Lower leg skin (tissue), 4 donors: ENCODE data around the gene EGLN2. TPM values are rescaled to one million over a fixed set of nuclear protein-coding genes. Genes with fewer than 3 reads are reported as not detected.
A peak's percentile ranks its signal among the peaks of the same experiment; 100 is the strongest.
"Not testable (repeated sequence)": the region's sequence is repeated elsewhere in the genome, so short reads cannot be mapped to it uniquely, and the experiment has no call there.

ENCODE experiments used
- DNase-seq, 2 donors: peaks; one replicate each; pipeline ENCODE4 v3.0.0-alpha.2; 2019; ENCODE audit warnings: low spot score in 2 of 2
- H3K4me3 ChIP-seq: fragments of 200-600 bp; sonication (generic); 2 replicates; pipeline ENCODE4 v1.5.1; 2017; ENCODE audit warnings: mild to moderate bottlenecking, low read depth; ENCODE audit not compliant: poor library complexity, severe bottlenecking
- CTCF ChIP-seq, 3 donors: fragments of 450-650 bp; IDR thresholded peaks; one replicate each; pipeline ENCODE4 v1.5.1; 2016; ENCODE audit warnings: antibody characterized with exemption in 3 of 3, mild to moderate bottlenecking in 3 of 3, moderate library complexity in 2 of 3
- POLR2A ChIP-seq, 2 donors: fragments of 450-650 bp; IDR thresholded peaks; one replicate each; pipeline ENCODE4 v1.6.1; 2016 to 2017; ENCODE audit warnings: antibody characterized with exemption in 2 of 2, mild to moderate bottlenecking in 1 of 2, moderate library complexity in 1 of 2
- WGBS, 2 donors: methylation state at CpG; one replicate each; pipeline ENCODE4 v1.1.5; 2018; 5-methylcytosine and 5-hydroxymethylcytosine counted together
- intact Hi-C: fragments of 100-400 bp; cut with DNase I; formaldehyde crosslinking; loops from one replicate; pipeline ENCODE4 v1.15.0; 2023; ENCODE audit warnings: low total_unique reads
- total RNA-seq, 4 donors: library from RNA; depleted of rRNA; stranded (reverse); fragments of >200 nt; gene quantifications; one replicate each; pipeline ENCODE4 v1.1.0, GENCODE V29; 2016

The EGLN2 gene
- total RNA-seq, 4 donors from 2014 or later = 34.4 to 52.8 (median 45.1) TPM

GRCh38 chr19:40822161-40822560 lies 23.2 kb downstream of the EGLN2 start:
- peak in 1 of 2 donors; percentile 77 for DNase-seq
- intact Hi-C loops = loop anchor here (5.0 kb wide), 1 partner anchor 160 kb away; no protein-coding TSS in a partner anchor
- no peak for TF ChIP-seq CTCF (IDR thresholded peaks at IDR 0.05)
- no peak for TF ChIP-seq POLR2A (IDR thresholded peaks at IDR 0.05)
- 89 to 94% methylated on average over 21 to 22 of the region's 22 CpGs for WGBS, 2 donors
- H3K4me3 ChIP-seq = no peak overlapping the region

DNA sequence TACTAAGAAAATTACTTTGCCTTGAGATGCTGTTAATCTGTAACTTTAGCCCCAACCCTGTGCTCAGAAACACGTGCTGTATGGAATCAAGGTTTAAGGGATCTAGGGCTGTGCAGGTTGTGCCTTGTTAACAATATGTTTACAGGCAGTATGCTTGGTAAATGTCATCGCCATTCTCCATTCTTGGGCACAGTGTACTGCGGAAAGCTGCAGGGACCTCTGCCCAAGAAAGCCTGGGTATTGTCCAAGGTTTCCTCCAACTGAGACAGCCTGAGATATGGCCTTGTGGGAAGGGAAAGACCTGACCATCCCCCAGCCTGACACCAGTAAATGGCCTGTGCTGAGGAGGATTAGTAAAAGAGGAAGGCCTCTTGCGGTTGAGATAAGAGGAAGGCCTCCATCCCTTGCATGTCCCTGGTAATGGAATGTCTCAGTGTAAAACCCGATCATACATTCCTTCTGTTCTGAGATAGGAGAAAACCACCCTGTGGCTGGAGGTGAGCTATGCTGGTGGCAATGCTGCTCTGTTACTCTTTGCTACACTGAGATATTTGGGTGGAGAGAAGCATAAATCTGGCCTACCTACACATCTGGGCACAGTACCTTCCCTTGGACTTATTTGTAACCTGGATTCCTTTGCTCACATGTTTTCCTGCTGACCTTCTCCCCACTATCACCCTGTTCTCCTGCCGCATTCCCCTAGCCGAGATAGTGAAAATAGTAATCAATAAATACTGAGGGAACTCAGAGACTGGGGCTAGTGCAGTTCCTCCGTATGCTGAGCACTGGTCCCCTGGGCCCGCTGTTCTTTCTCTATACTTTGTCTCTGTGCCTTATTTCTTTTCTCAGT lies 23.9 kb downstream of the EGLN2 start:
- intact Hi-C loops = loop anchor here (5.0 kb wide), 1 partner anchor 161 kb away; no protein-coding TSS in a partner anchor
- WGBS, 2 donors = 82 to 83% methylated on average over 9 of the region's 9 CpGs
- DNase-seq = peak in 1 of 2 donors; percentile 48
- H3K4me3 ChIP-seq = not testable (repeated sequence)

DNA sequence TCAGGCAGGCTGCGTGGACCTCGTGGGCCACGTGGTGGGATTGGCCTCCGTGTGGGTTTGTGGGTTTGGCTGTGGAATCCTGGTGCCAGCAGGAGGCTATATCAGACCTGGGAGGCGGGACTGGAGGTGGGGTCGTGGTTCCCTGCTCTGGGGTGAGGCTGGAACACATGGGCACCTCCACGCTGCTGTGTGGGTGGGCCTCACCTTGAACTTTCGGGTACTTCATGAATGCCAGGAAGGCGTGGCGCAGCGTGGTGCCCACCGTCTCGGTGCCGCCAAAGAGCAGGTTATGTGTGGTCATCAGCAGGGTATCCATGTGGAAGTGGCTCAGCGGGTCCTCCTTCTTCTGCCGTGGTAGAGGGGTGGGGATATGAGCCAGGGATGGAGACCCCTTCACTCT lies 25.9 kb downstream of the EGLN2 start:
- peak in 1 of 2 donors; percentile 78 for DNase-seq
- WGBS, 2 donors = 89% methylated on average over 16 of the region's 16 CpGs
- H3K4me3 ChIP-seq = not testable (repeated sequence)
- intact Hi-C loops = loop anchor here (5.0 kb wide), 1 partner anchor 163 kb away; no protein-coding TSS in a partner anchor

DNA sequence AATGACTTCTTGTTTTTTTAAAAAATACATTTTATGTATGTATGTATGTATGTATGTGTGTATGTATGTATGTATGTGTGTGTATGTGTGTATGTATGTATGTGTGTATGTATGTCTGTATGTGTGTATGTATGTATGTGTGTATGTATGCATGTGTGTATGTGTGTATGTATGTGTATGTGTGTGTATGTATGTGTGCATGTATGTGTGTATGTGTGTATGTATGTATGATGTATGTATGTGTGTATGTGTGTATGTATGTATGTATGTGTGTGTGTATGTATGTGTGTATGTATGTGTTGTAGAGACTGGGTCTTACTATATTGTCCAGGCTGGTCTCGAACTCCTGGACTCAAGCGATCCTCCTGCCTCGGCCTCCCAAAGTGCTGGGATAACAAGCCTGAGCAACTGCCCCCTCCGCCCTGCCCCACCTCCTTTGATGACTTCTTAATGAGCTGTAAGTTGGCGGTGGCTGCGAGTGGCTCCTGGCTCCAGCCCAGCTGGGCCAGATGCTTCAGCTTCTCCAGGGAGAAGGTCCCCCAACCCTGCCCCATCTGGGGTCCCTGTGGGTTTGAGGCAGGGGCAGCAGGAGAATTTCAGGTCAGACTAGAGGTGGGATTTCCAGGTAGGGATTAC lies 26.6 kb downstream of the EGLN2 start:
- 86% methylated on average over 3 of the region's 6 CpGs; no CpG with 5 or more reads in 1 of the 2 donors for WGBS, 2 donors
- peak in 1 of 2 donors; percentile 32 for DNase-seq
- intact Hi-C loops = not testable (repeated sequence)

DNA sequence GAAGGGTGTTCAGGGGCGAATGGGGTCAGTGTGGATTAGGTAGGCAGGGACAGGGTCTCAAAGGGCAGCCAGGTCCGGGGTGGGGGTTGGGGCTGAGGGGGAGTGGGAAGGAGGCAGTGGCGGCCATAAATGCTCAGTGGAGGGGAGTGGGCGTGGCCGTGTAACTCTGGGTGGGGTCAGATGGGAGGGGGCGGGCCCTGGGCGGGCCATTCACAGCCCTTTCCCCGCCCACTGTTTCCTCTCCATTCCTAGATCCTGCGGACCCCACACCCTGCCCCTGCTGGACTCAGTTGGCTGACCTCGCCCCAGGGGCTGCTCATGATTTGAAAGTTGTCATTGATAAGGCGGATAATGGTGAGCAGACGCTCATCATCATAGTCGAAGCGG lies 27.3 kb downstream of the EGLN2 start:
- WGBS, 2 donors = 86 to 93% methylated on average over 11 of the region's 14 CpGs
- H3K4me3 ChIP-seq, intact Hi-C loops: not testable (repeated sequence)
- peak in 1 of 2 donors; percentile 37 for DNase-seq

More for the DNA sequence above, 26.6 kb downstream of the EGLN2 start:
- H3K4me3 ChIP-seq = not testable (repeated sequence)

- 84% methylated on average over 29 of the region's 29 CpGs for WGBS, 2 donors
- DNase-seq = peak in 1 of 2 donors; percentile 76
- intact Hi-C loops, H3K4me3 ChIP-seq: not testable (repeated sequence)
Observed at GRCh38 chr19:40826699-40827385, 27.9 kb downstream of the EGLN2 start.

DNA sequence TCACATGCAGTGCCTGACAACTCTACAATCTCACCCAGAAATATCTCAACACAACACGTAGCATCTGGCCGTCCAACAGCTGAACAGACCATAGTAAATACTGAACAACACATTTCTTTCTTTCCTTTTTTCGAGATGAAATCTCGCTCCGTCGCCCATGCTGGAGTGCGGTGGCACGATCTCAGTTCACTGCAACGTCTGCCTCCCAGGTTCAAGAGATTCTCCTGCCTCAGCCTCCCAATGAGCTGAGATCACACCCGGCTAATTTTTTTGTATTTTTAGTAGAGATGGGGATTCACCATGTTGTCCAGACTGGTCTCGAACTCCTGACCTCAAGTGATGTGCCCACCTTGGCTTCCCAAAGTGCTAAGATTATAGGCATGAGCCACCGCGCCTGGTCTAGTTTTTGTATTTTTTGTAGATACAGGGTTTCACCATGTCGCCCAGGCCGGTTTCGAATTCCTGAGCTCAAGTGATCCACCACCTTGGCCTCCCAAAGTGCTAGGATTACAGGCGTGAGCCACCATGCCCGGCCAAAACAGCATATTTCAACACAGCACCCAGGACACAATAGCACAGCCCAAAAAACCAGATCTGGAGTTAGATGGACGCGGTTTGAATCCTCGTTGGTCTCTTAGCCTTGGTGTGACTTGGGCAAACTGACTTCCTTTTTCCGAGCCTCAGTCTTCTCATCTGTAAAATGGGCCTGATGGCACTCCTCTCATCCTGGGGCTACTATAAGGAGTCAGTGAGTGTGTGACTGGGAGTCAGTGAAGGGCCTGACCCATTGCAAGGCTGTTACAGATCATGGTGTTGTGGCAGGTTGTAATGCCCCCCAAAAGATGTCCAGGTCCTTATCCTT lies 28.6 kb downstream of the EGLN2 start:
- intact Hi-C loops = no loop called here
- WGBS, 2 donors = 96 to 97% methylated on average over 22 of the region's 22 CpGs
- no peak for TF ChIP-seq CTCF (IDR thresholded peaks at IDR 0.05)
- TF ChIP-seq POLR2A (IDR thresholded peaks at IDR 0.05) = no peak
- peak in 1 of 2 donors; percentile 72 for DNase-seq
- H3K4me3 ChIP-seq = no peak overlapping the region
